Measurements from ENCODE around the gene HAUS1. TPM values are rescaled to one million over a fixed set of nuclear protein-coding genes. Genes with fewer than 3 reads are reported as not detected.

Gene HAUS1
- total and polyA plus RNA-seq, 2 of the 8 experiments (the other 6 are each of a cell fraction or from before 2014, with no cell fraction given) = 104 TPM

- H3K14ac ChIP-seq (ENCODE audit: insufficient read length) = no peak overlapping the region
- WGBS, 2 experiments (ENCODE audit: extremely low coverage in 1 of 2, insufficient coverage in 1 of 2, insufficient read length in 1 of 2, insufficient replicate concordance in 2 of 2, low coverage in 1 of 2, low lambda C conversion rate in 2 of 2, missing lambda C conversion rate in 1 of 2) = 91% methylated on average over 4 of the region's 4 CpGs; no CpG with 5 or more reads in 1 of the 2 experiments
These were observed 56.0 kb downstream of the HAUS1 start for GRCh38 chr18:46160050-46160798.

More at GRCh38 chr18:46160050-46160798, 56.0 kb downstream of the HAUS1 start:
- FAIRE-seq = no peak
- H2BK12ac ChIP-seq (ENCODE audit: low read depth, low read length) = no peak overlapping the region
- no peaks in the 10 kb centered on the region for H4K20me1 ChIP-seq (replicated peaks in 1 of 2; ENCODE audit: control insufficient read depth in 1 of 2, insufficient read depth in 2 of 2, low read length in 2 of 2)
- no peak overlapping the region for H3K56ac ChIP-seq (replicated peaks; ENCODE audit: insufficient read length, low read depth, low read length)
- no peak overlapping the region for H2AK5ac ChIP-seq (ENCODE audit: low read depth, low read length)
- no peak overlapping the region for H2BK15ac ChIP-seq (ENCODE audit: low read length)
- H4K91ac ChIP-seq (replicated peaks; ENCODE audit: insufficient read length, low read length) = no peak overlapping the region
- H2BK5ac ChIP-seq (ENCODE audit: low read depth, low read length) = no peak overlapping the region
- H3K27me3 ChIP-seq (replicated peaks in 1 of 4; ENCODE audit: control insufficient read depth in 3 of 4, extremely low read depth in 1 of 4, insufficient read depth in 3 of 4, low read length in 3 of 4) = no peaks in the 10 kb centered on the region
- no peaks in the 10 kb centered on the region for H3K79me2 ChIP-seq (ENCODE audit: control insufficient read depth in 1 of 2, insufficient read depth in 2 of 2, low read length in 2 of 2)
- H3K36me3 ChIP-seq (ENCODE audit: control insufficient read depth in 2 of 4, insufficient read depth in 4 of 4, low read length in 3 of 4) = no peaks in the 10 kb centered on the region
- no peak overlapping the region for H2BK20ac ChIP-seq (ENCODE audit: low read length)
- H3K27ac ChIP-seq (ENCODE audit: low read depth, low read length) = no peak overlapping the region
- H3K18ac ChIP-seq (ENCODE audit: extremely low read depth, low read length) = no peak overlapping the region; the same call in 1 of the 2 replicates
- H3K23me2 ChIP-seq (ENCODE audit: low read depth, low read length) = no peaks in the 10 kb centered on the region
- ChIA-PET POLR2A (ENCODE audit: partially characterized antibody) (interaction anchor here (0.8 to 2.0 kb wide), 4 partner anchors 9 to 16 kb away, joined by 3 to 9 read pairs (median 4); a partner anchor contains a TSS), CTCF (ENCODE audit: partially characterized antibody) (interaction anchor here (0.6 to 9.1 kb wide), 7 partner anchors 12 to 121 kb away, joined by 3 to 79 read pairs (median 8); a partner anchor contains a TSS)
- H3K4me2 ChIP-seq (ENCODE audit: insufficient read depth in 1 of 2, low read depth in 2 of 2, low read length in 2 of 2) = no peak overlapping the region
- no peak overlapping the region for H3K4ac ChIP-seq (replicated peaks; ENCODE audit: insufficient read length, low read depth, low read length)
- no peak overlapping the region for H3K9ac ChIP-seq (replicated peaks in 1 of 4; ENCODE audit: extremely low read depth in 1 of 4, low read depth in 3 of 4, low read length in 3 of 4)
- no peak for TF ChIP-seq RNF2 (IDR thresholded peaks at IDR 0.05; ENCODE audit: borderline replicate concordance, low read depth, low read length, missing control alignments, poor library complexity, severe bottlenecking)
- TF ChIP-seq ASH2L (IDR thresholded peaks at IDR 0.05; ENCODE audit: low read length) = no peak
- no peak for TF ChIP-seq GABPA (IDR thresholded peaks at IDR 0.05; ENCODE audit: borderline replicate concordance, insufficient read depth, low read length)
- no peak for TF ChIP-seq KDM4A (IDR thresholded peaks at IDR 0.05; ENCODE audit: low read depth, low read length, severe bottlenecking)
- H4K8ac ChIP-seq (ENCODE audit: extremely low read depth, insufficient read depth, low read length) = no peak overlapping the region
- H4K5ac ChIP-seq (ENCODE audit: insufficient read length, low read depth, low read length) = no peak overlapping the region
- no peak overlapping the region for H3K23ac ChIP-seq (ENCODE audit: insufficient read length)
- H2AFZ ChIP-seq (ENCODE audit: low read length) = no peak overlapping the region
- no peaks in the 10 kb centered on the region for H3K9me3 ChIP-seq (ENCODE audit: insufficient read depth in 2 of 2, low read depth in 1 of 2, low read length in 1 of 2)
- peaks cover 0 to 2% (median 0%) of the 10 kb centered on the region in 4 experiments; a peak in 2 of 7 replicates for H3K4me1 ChIP-seq (replicated peaks in 1 of 4; ENCODE audit: control insufficient read depth in 3 of 4, insufficient read depth in 4 of 4, low read length in 3 of 4)
- H2BK120ac ChIP-seq (replicated peaks; ENCODE audit: low read depth, low read length) = no peak overlapping the region
- H3K79me1 ChIP-seq (ENCODE audit: low read depth, low read length) = no peaks in the 10 kb centered on the region
- no peak overlapping the region for H3K4me3 ChIP-seq (ENCODE audit: extremely low read depth in 1 of 4, insufficient read depth in 2 of 4, low read depth in 3 of 4, low read length in 4 of 4)
- DNase-seq (ENCODE audit: low read depth in 1 of 2, low spot score in 2 of 2) = no peak
